GM19455 (cell line): Measurements from ENCODE around the gene KMT5C.

Source experiments
- ATAC-seq: cut with Tn5 transposase; IDR thresholded peaks from one replicate; pipeline ENCODE4 v1.9.1; 2021; ENCODE audit not compliant: unreplicated experiment

The KMT5C gene

GRCh38 chr19:55384920-55385723 lies 45.4 kb downstream of the KMT5C start:
- peak; percentile 68 for ATAC-seq

- ATAC-seq: peak; percentile 56
These were observed 46.2 kb downstream of the KMT5C start, which contains the start of gene RPL28 for GRCh38 chr19:55385724-55386492. RPL28 (plus strand) TSS chr19:55385932; CDS start chr19:55386358, 426 bp downstream.

GRCh38 chr19:55386493-55386971 lies 46.9 kb downstream of the KMT5C start:
- ATAC-seq: no peak

GRCh38 chr19:55387736-55388497 lies 48.2 kb downstream of the KMT5C start:
- no peak for ATAC-seq

GRCh38 chr19:55389386-55390317 lies 50.0 kb downstream of the KMT5C start:
- no peak for ATAC-seq

- no peak for ATAC-seq
These were observed 50.8 kb downstream of the KMT5C start for GRCh38 chr19:55390461-55390880.

GRCh38 chr19:55391191-55391670 lies 51.6 kb downstream of the KMT5C start:
- no peak for ATAC-seq

- no peak for ATAC-seq
These were observed 52.3 kb downstream of the KMT5C start for GRCh38 chr19:55391702-55392615.

GRCh38 chr19:55392820-55393761 lies 53.4 kb downstream of the KMT5C start:
- ATAC-seq: no peak
